Progenitor cell of endocrine pancreas (in vitro differentiated cells): ENCODE data around the gene KAT6B. TPM values are rescaled to one million over a fixed set of nuclear protein-coding genes. Genes with fewer than 3 reads are reported as not detected.

Experiments
- DNase-seq: peaks from one replicate; pipeline ENCODE4 v3.0.0; 2021; ENCODE audit warnings: low spot score; ENCODE audit not compliant: unreplicated experiment
- H3K27ac Mint-ChIP-seq: 2 replicates; pipeline ENCODE4 v1.8.0; 2021; ENCODE audit warnings: mild to moderate bottlenecking, moderate library complexity, mixed read lengths
- H3K27me3 Mint-ChIP-seq: 2 replicates; pipeline ENCODE4 v1.8.0; 2021; ENCODE audit warnings: mixed read lengths
- H3K36me3 Mint-ChIP-seq: 2 replicates; pipeline ENCODE4 v1.8.0; 2022; ENCODE audit warnings: mixed read lengths; ENCODE audit not compliant: insufficient read depth
- H3K4me1 Mint-ChIP-seq: 2 replicates; pipeline ENCODE4 v1.8.0; 2021; ENCODE audit warnings: low read depth, mixed read lengths
- H3K4me3 Mint-ChIP-seq: 2 replicates; pipeline ENCODE4 v1.8.0; 2021; ENCODE audit warnings: low read depth, mild to moderate bottlenecking, moderate library complexity, mixed read lengths
- H3K9me3 Mint-ChIP-seq: 2 replicates; pipeline ENCODE4 v1.8.0; 2021; ENCODE audit warnings: low read depth, mixed read lengths
- CTCF ChIP-seq: fragments of 200-600 bp; sonication (generic); IDR thresholded peaks from one replicate; pipeline ENCODE4 v1.5.0; 2021; ENCODE audit warnings: antibody characterized with exemption, mild to moderate bottlenecking; ENCODE audit not compliant: unreplicated experiment
- total RNA-seq: library from RNA; stranded (reverse); gene quantifications from 2 replicates; pipeline ENCODE4 v1.2.1, GENCODE V29; 2021

KAT6B gene
- total RNA-seq, 1 donor from 2014 or later: 75.4 TPM

GRCh38 chr10:74867351-74867750, 41.0 kb downstream of the KAT6B start:
- no peak for DNase-seq
- peaks cover 11% of the 10 kb centered on the region for H3K4me1 Mint-ChIP-seq

GRCh38 chr10:74868392-74868977, 42.1 kb downstream of the KAT6B start:
- no peak for TF ChIP-seq CTCF

More at GRCh38 chr10:74867351-74867750, 41.0 kb downstream of the KAT6B start:
- H3K4me3 Mint-ChIP-seq: no peak overlapping the region
- no peaks in the 10 kb centered on the region for H3K27me3 Mint-ChIP-seq
- TF ChIP-seq CTCF: no peak
- H3K36me3 Mint-ChIP-seq: no peaks in the 10 kb centered on the region
- H3K9me3 Mint-ChIP-seq: no peaks in the 10 kb centered on the region
- H3K27ac Mint-ChIP-seq: no peak overlapping the region

GRCh38 chr10:74869635-74870034, 43.2 kb downstream of the KAT6B start:
- Mint-ChIP-seq H3K4me1 (peaks cover 13% of the 10 kb centered on the region), H3K4me3 (no peak overlapping the region), H3K36me3 (no peaks in the 10 kb centered on the region), H3K27ac (no peak overlapping the region), H3K9me3 (no peaks in the 10 kb centered on the region), H3K27me3 (peaks cover 3% of the 10 kb centered on the region)
- no peak for DNase-seq
- no peak for TF ChIP-seq CTCF

More at GRCh38 chr10:74868392-74868977, 42.1 kb downstream of the KAT6B start:
- no peak overlapping the region for H3K4me3 Mint-ChIP-seq
- peaks cover 11% of the 10 kb centered on the region for H3K4me1 Mint-ChIP-seq
- no peak for DNase-seq
- H3K9me3 Mint-ChIP-seq: no peaks in the 10 kb centered on the region
- peaks cover 1% of the 10 kb centered on the region for H3K27me3 Mint-ChIP-seq
- no peak overlapping the region for H3K27ac Mint-ChIP-seq
- H3K36me3 Mint-ChIP-seq: no peaks in the 10 kb centered on the region

- no peak for TF ChIP-seq CTCF
- peaks cover 3% of the 10 kb centered on the region for H3K27me3 Mint-ChIP-seq
- no peak overlapping the region for H3K4me3 Mint-ChIP-seq
- peaks cover 15% of the 10 kb centered on the region for H3K4me1 Mint-ChIP-seq
- no peaks in the 10 kb centered on the region for H3K36me3 Mint-ChIP-seq
- no peaks in the 10 kb centered on the region for H3K9me3 Mint-ChIP-seq
- DNase-seq: no peak
- no peak overlapping the region for H3K27ac Mint-ChIP-seq
These were observed 43.8 kb downstream of the KAT6B start for GRCh38 chr10:74870191-74870590.

GRCh38 chr10:74871595-74872382, 45.4 kb downstream of the KAT6B start:
- no peak for TF ChIP-seq CTCF
- no peak for DNase-seq
- Mint-ChIP-seq H3K27ac (no peak overlapping the region), H3K9me3 (no peaks in the 10 kb centered on the region), H3K4me1 (peaks cover 28% of the 10 kb centered on the region), H3K4me3 (no peak overlapping the region), H3K36me3 (no peaks in the 10 kb centered on the region), H3K27me3 (peaks cover 3% of the 10 kb centered on the region)
